Stomach (tissue), 4 donors: ENCODE data around the gene RUNDC1.

Experiments used
- EP300 ChIP-seq: sonication (generic); formaldehyde crosslinking; IDR thresholded peaks from one replicate; pipeline ENCODE4 v1.6.1; 2017; ENCODE audit warnings: antibody characterized with exemption
- POLR2A ChIP-seq, 4 donors: fragments of 450-650 bp; IDR thresholded peaks; one replicate each; pipeline ENCODE4 v1.6.1; 2016; ENCODE audit warnings: antibody characterized with exemption in 4 of 4, control low read depth in 2 of 4, mild to moderate bottlenecking in 1 of 4, moderate library complexity in 1 of 4
- POLR2AphosphoS5 ChIP-seq, 3 donors: sonication (generic); formaldehyde crosslinking; IDR thresholded peaks; one replicate each; pipeline ENCODE4 v1.6.1; 2016; ENCODE audit warnings: antibody characterized with exemption in 3 of 3
- TF ChIP-seq, protein P1 (sequence below), 7 experiments: fragments of 450-650 bp in 4 of 7; fragments of 200-600 bp in 3 of 7; sonication (generic) in 3 of 7; IDR thresholded peaks; one replicate each; pipeline ENCODE4 v1.5.1; 2016 to 2019; ENCODE audit warnings: antibody characterized with exemption in 7 of 7, control low read depth in 2 of 7, mild to moderate bottlenecking in 1 of 7

DNA sequence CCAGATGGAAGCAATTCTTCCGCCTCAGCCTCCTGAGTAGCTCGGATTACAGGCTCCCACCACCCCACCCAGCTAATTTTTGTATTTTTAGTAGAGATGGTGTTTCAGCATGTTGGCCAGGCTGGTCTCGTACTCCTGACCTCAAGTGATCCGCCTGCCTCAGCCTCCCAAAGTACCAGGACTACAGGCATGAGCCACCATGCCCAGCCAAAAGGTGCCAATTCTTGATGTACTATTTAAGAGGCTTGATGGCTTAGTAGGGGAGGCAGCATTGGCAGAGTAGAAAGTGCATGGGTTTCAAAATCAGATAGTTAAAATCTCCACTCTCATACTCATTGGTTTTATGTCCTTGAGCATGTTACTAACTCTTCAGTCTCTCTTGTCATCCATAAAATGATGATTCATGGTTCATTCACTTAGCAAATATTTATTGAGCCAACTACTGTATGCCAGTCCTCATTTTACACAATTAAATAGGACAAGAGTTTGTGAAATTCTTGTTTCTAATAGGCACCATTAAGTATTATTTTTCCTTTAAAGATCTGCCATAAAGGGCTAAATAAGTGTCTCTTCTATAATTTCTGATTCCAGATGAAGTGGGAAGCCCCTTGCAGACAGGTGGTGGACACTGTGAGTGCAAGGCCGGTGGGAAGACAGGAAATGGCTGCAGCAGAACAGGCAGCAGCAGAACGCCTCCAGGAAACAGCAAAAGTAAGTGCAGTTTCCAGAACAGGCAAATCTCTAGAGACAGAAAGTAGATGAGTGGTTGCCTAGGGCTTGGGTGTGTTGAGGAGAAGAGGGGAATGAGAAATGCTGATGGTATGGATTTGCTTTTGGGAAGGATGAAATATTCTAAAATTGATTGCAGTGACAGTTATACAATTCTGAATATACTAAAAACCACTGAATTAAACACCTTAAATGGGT lies 9.6 kb downstream of the RUNDC1 start:
- TF ChIP-seq EP300 (no peak), POLR2A (IDR thresholded peaks at IDR 0.05) (no peak), POLR2AphosphoS5 (IDR thresholded peaks at IDR 0.05) (no peak)
- TF ChIP-seq, protein P1, sequence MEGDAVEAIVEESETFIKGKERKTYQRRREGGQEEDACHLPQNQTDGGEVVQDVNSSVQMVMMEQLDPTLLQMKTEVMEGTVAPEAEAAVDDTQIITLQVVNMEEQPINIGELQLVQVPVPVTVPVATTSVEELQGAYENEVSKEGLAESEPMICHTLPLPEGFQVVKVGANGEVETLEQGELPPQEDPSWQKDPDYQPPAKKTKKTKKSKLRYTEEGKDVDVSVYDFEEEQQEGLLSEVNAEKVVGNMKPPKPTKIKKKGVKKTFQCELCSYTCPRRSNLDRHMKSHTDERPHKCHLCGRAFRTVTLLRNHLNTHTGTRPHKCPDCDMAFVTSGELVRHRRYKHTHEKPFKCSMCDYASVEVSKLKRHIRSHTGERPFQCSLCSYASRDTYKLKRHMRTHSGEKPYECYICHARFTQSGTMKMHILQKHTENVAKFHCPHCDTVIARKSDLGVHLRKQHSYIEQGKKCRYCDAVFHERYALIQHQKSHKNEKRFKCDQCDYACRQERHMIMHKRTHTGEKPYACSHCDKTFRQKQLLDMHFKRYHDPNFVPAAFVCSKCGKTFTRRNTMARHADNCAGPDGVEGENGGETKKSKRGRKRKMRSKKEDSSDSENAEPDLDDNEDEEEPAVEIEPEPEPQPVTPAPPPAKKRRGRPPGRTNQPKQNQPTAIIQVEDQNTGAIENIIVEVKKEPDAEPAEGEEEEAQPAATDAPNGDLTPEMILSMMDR (IDR thresholded peaks at IDR 0.05): no peak
